ENCODE data around the gene EPHA10.

The EPHA10 gene

GRCh38 chr1:37764888-37765441 lies at the start of gene EPHA10:
EPHA10 (minus strand) TSS chr1:37765120; CDS start chr1:37765066, 54 bp downstream.
- in situ Hi-C loops (cut with MboI; ENCODE audit: low sequenced_read_pairs): no loop called here

DNA sequence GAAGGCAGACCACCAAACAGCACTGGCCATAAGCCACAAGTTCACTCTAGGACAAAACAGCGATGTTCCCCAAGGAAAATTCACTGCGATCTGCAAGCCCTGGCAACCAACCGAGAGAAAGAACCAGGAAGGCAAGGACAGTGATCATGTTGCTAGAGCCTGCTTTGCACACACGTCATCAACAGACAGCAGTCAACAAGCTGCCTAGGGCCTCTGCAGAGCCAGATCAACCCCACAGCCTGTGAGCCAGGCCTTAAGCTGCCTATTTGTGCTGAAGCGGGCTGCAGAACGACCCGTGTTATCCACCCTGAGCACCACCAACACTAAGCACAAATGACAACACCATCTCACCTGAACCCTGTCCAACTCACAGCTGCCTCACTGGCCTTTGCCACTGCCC lies 49.3 kb upstream of the EPHA10 start:
- in situ Hi-C loops (cut with MboI; ENCODE audit: low sequenced_read_pairs): no loop called here

DNA sequence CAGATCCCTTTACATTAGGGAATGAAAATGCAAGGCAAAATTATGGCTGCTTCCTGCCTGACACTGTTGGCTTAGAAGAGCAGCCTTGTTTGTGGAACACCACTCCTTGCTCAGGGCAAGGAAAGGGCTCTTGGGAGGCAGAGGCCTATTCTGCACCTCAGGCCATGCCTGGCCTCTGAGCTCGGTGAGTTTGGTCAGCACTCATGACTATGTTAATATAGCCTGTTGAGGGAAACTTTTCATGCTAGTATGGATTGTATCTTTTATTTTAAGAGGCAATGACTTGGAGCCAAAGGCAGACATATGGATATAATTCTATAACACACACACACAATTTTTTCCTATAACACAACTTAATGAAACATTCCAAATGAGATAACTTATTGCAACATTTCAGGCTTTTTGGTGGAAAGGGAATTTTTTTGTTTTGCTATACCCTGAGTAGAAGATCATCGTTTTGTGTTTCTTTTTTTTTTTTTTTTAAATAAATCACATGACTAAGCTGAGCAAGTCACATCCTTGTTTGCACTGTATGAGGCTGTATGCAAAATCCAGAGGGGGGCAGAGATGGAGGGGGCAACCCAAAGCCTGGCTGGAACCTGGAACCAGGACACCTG lies 48.7 kb upstream of the EPHA10 start:
- in situ Hi-C loops (cut with MboI; ENCODE audit: low sequenced_read_pairs): no loop called here

DNA sequence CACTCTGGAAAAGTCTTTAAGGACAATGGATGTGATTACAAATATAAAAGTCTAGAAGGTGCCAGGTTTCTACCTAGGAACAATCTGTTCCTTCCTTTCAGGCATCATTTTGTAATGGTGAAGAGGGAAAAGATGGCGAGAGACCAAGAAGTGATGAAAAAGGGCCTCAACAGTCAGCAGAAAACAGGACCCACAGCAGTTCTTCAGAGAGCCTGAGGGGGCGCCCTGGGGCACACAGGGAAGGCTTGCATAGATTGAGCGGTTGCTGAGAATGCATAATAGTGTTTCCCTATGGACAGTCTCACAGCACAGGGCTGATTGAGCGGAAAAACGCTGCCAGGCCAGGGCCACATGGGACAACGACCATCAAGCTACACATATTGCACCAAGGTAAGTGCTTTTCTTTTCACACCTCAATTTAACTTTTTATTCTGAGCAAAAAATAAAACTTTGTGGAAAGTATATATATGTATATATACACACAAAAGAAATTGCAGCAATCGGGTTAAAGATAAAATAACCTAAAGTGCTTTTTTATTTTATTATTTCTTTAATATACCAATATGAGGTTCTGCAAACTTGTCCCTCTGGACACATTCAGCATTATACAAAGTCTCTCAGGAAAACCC lies 46.2 kb upstream of the EPHA10 start:
- in situ Hi-C loops (cut with MboI; ENCODE audit: low sequenced_read_pairs): no loop called here

DNA sequence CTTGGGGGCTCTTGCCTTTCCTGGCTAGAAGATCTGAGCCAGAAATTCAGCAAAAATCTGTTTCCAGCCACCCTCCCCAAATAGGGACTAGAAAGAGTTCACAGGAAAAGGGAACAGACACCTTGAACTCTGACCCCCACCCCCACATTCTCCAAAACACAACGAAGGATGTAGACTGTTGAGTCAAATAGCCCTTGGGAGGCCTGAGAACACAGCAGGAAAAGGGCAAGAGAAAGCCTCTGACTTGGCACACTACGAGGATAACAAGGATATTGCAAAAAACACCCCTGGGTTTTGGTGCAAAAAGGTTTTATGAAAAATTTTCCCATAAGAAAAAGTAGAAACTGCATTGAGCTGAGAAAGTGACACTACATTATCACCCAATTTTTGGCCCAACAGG lies 45.0 kb upstream of the EPHA10 start:
- in situ Hi-C loops (cut with MboI; ENCODE audit: low sequenced_read_pairs): no loop called here

GRCh38 chr1:37808369-37809319 lies 43.7 kb upstream of the EPHA10 start:
- in situ Hi-C loops (cut with MboI; ENCODE audit: low sequenced_read_pairs): no loop called here

DNA sequence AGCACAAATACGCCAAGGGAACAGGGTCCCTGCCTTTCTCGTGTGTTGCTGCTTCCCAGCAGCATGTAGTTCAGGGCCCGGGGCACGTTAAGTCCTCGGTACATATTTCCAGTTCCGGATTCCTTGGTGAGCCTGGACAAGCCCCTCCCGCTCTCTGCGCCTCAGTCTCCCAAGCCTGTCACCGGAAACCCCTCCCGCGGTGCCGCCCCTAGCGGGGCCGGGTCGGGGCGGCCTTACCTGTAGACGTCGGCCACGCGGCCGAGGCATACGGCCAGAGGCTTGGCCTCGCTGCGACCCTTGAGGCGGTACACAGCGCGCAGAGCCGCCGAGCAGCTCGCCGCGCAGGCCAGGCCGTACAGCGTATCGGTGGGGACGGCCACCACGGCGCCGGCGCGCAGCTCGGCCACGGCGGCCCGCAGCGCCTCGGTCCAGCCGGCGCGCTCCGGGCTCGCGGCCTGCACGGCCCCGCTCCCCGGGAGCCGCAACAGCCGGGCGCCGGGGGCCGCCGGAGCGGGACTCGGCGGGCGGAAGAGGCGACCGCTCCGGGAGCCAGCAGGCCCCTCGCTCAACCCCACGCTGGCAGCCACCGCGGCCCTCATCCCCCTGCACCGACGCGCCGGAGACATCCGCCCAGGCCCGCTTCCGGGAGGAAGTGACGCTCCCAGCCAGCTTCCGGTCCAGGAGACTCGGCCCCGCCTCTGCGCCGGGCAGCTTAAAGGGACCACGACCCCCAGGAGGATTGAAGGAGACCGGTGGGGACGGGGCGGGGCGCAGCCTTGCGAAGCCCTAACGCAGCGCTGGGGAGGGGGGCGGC lies 42.8 kb upstream of the EPHA10 start, which contains the start of the genes C1orf122 and YRDC:
TSS of gene C1orf122 (plus strand) at position 236 of the 814 bp plus-strand sequence. CDS start 615 bp downstream, outside the sequence.
TSS of gene YRDC (minus strand) at position 654 of the 814 bp plus-strand sequence. CDS start at position 626, 28 bp downstream.
- in situ Hi-C loops (cut with MboI; ENCODE audit: low sequenced_read_pairs): no loop called here

- in situ Hi-C loops (cut with MboI; ENCODE audit: low sequenced_read_pairs): no loop called here
Observed at GRCh38 chr1:37807220-37807554, 42.3 kb upstream of the EPHA10 start.

- in situ Hi-C loops (cut with MboI; ENCODE audit: low sequenced_read_pairs): no loop called here
Observed at GRCh38 chr1:37802439-37802838, 37.5 kb upstream of the EPHA10 start.

DNA sequence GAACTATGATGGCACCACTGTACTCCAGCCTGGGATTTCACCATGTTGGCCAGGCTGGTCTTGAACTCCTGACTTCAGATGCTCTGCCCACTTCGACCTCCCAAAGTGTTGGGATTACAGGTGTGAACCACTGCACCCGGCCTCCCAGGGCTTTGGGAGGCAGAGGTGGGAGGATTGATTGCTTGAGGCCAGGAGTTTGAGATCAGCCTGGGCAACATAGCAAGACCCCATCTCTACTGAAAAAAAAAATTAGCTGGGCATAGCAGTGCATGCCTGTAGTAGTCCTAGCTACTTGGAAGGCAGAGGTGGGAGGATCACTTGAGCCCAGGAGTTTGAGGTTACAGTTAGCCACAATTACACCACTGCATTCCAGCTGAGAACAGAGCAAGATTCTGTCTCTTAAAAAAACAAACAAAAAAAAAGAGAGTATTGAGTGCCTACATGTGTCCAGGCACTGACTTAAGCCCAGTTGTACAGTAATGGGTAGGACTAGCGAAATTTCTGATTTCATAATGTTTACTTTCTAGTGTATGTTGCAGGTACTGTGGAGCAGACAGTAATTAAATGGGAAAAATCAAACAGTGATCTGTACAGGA lies 32.9 kb upstream of the EPHA10 start:
- in situ Hi-C loops (cut with MboI; ENCODE audit: low sequenced_read_pairs): no loop called here

GRCh38 chr1:37795340-37796125 lies 30.6 kb upstream of the EPHA10 start:
- in situ Hi-C loops (cut with MboI; ENCODE audit: low sequenced_read_pairs): no loop called here

- in situ Hi-C loops (cut with MboI; ENCODE audit: low sequenced_read_pairs): no loop called here
Observed at GRCh38 chr1:37794372-37795339, 29.7 kb upstream of the EPHA10 start.

DNA sequence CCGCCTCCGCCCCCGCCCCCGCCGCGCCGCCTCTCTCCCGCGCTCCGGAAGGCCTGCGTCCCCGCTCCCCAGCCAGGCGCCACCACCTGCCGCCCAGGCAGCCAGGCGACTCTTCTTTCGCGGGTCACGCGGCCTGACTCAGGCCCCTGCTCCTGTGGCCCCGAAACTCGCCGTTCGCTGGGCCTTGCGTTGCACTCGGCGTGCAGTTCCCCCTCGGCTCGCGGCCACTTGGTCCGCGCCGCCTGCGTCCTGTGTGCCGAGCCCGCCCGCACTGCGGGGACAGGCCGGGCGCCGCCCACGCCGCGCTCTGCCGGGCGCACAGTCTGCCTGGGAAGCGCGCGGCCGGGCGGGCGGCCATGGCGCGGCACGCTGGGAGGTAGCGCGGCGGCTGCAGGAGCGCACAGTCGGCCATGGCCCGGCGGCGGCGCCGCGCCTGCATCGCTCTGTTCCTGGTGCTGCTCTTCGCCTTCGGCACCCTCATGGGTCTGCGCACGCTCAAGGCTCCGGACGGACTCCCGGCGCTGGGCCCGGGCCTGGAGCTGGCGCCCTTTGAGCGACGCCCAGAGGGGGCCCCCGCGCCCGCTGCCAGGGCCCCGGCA lies 29.0 kb upstream of the EPHA10 start, which contains the start of gene MANEAL:
TSS of gene MANEAL (plus strand) at position 75 of the 599 bp plus-strand sequence. CDS start at position 411, 336 bp downstream.
- in situ Hi-C loops (cut with MboI; ENCODE audit: low sequenced_read_pairs): no loop called here

GRCh38 chr1:37792943-37793686 lies 28.2 kb upstream of the EPHA10 start:
- in situ Hi-C loops (cut with MboI; ENCODE audit: low sequenced_read_pairs): no loop called here

GRCh38 chr1:37782491-37782890 lies 17.6 kb upstream of the EPHA10 start:
- in situ Hi-C loops (cut with MboI; ENCODE audit: low sequenced_read_pairs): no loop called here

- in situ Hi-C loops (cut with MboI; ENCODE audit: low sequenced_read_pairs): no loop called here
Observed at GRCh38 chr1:37778654-37779053, 13.7 kb upstream of the EPHA10 start.

All from hTERT RPE-1 (cell line).